HEK293 (cell line): ENCODE results near the gene VEZF1.

ENCODE experiments used
- CTCF ChIP-seq: fragments of 450-650 bp; formaldehyde crosslinking; IDR thresholded peaks from 2 replicates; pipeline ENCODE4 v1.5.1; 2016; ENCODE audit warnings: missing biosample characterization, missing genetic modification characterization
- GFI1B ChIP-seq: fragments of 450-650 bp; formaldehyde crosslinking; IDR thresholded peaks from 2 replicates; pipeline ENCODE4 v1.5.1; 2016; ENCODE audit warnings: missing biosample characterization, missing genetic modification characterization
- HIC1 ChIP-seq: fragments of 450-650 bp; formaldehyde crosslinking; IDR thresholded peaks from 2 replicates; pipeline ENCODE4 v1.5.1; 2016; ENCODE audit warnings: missing biosample characterization, missing genetic modification characterization
- KLF17 ChIP-seq: fragments of 450-650 bp; formaldehyde crosslinking; IDR thresholded peaks from 2 replicates; pipeline ENCODE4 v1.5.1; 2016; ENCODE audit warnings: missing biosample characterization, missing genetic modification characterization
- OSR2 ChIP-seq: fragments of 450-650 bp; formaldehyde crosslinking; IDR thresholded peaks from 2 replicates; pipeline ENCODE4 v1.5.1; 2016; ENCODE audit warnings: missing biosample characterization, missing genetic modification characterization
- PRDM1 ChIP-seq: fragments of 450-650 bp; formaldehyde crosslinking; IDR thresholded peaks from 2 replicates; pipeline ENCODE4; 2016; ENCODE audit warnings: missing biosample characterization, missing genetic modification characterization
- PRDM2 ChIP-seq: fragments of 450-650 bp; formaldehyde crosslinking; IDR thresholded peaks from 2 replicates; pipeline ENCODE4 v1.5.1; 2016; ENCODE audit warnings: missing biosample characterization, missing genetic modification characterization, borderline replicate concordance
- REPIN1 ChIP-seq: fragments of 450-650 bp; formaldehyde crosslinking; IDR thresholded peaks from 2 replicates; pipeline ENCODE4 v1.5.1; 2017; ENCODE audit warnings: missing biosample characterization, missing genetic modification characterization, low read depth
- SCRT2 ChIP-seq: fragments of 450-650 bp; formaldehyde crosslinking; IDR thresholded peaks from 2 replicates; pipeline ENCODE4 v1.5.1; 2016; ENCODE audit warnings: missing biosample characterization, missing genetic modification characterization
- SP7 ChIP-seq: fragments of 450-650 bp; formaldehyde crosslinking; IDR thresholded peaks from 2 replicates; pipeline ENCODE4 v1.5.1; 2016; ENCODE audit warnings: missing biosample characterization, missing genetic modification characterization
- YY2 ChIP-seq: fragments of 450-650 bp; formaldehyde crosslinking; IDR thresholded peaks from 2 replicates; pipeline ENCODE4 v1.5.1; 2016; ENCODE audit warnings: missing biosample characterization, missing genetic modification characterization
- ZBTB10 ChIP-seq: fragments of 450-650 bp; formaldehyde crosslinking; IDR thresholded peaks from 2 replicates; pipeline ENCODE4 v1.5.1; 2016; ENCODE audit warnings: missing biosample characterization, missing genetic modification characterization
- ZBTB20 ChIP-seq: fragments of 450-650 bp; formaldehyde crosslinking; IDR thresholded peaks from 2 replicates; pipeline ENCODE4 v1.5.1; 2016; ENCODE audit warnings: missing biosample characterization, missing genetic modification characterization
- ZNF121 ChIP-seq: fragments of 450-650 bp; formaldehyde crosslinking; IDR thresholded peaks from 2 replicates; pipeline ENCODE4 v1.5.1; 2016; ENCODE audit warnings: missing biosample characterization, missing genetic modification characterization
- ZNF169 ChIP-seq: fragments of 450-650 bp; formaldehyde crosslinking; IDR thresholded peaks from 2 replicates; pipeline ENCODE4 v1.5.1; 2016; ENCODE audit warnings: missing biosample characterization, missing genetic modification characterization
- ZNF223 ChIP-seq: fragments of 450-650 bp; formaldehyde crosslinking; IDR thresholded peaks from 2 replicates; pipeline ENCODE4 v1.5.1; 2016; ENCODE audit warnings: missing biosample characterization, missing genetic modification characterization
- ZNF248 ChIP-seq: fragments of 450-650 bp; formaldehyde crosslinking; IDR thresholded peaks from 2 replicates; pipeline ENCODE4 v1.5.1; 2017; ENCODE audit warnings: missing biosample characterization, missing genetic modification characterization
- ZNF324 ChIP-seq: fragments of 450-650 bp; formaldehyde crosslinking; IDR thresholded peaks from 2 replicates; pipeline ENCODE4 v1.5.1; 2016; ENCODE audit warnings: missing biosample characterization, missing genetic modification characterization
- ZNF350 ChIP-seq: fragments of 450-650 bp; formaldehyde crosslinking; IDR thresholded peaks from 2 replicates; pipeline ENCODE4 v1.5.0; 2017; ENCODE audit warnings: missing biosample characterization, mild to moderate bottlenecking, missing genetic modification characterization
- ZNF404 ChIP-seq: fragments of 450-650 bp; formaldehyde crosslinking; IDR thresholded peaks from 2 replicates; pipeline ENCODE4 v1.5.1; 2017; ENCODE audit warnings: missing biosample characterization, missing genetic modification characterization
- ZNF501 ChIP-seq: fragments of 450-650 bp; formaldehyde crosslinking; IDR thresholded peaks from 2 replicates; pipeline ENCODE4 v1.5.1; 2016; ENCODE audit warnings: missing biosample characterization, missing genetic modification characterization
- ZNF510 ChIP-seq: fragments of 450-650 bp; formaldehyde crosslinking; IDR thresholded peaks from 2 replicates; pipeline ENCODE4 v1.5.1; 2018; ENCODE audit warnings: mild to moderate bottlenecking, missing genetic modification characterization, missing biosample characterization; ENCODE audit not compliant: insufficient replicate concordance
- ZNF629 ChIP-seq: fragments of 450-650 bp; formaldehyde crosslinking; IDR thresholded peaks from 2 replicates; pipeline ENCODE4 v1.5.1; 2017; ENCODE audit warnings: missing biosample characterization, missing genetic modification characterization
- ZNF670 ChIP-seq: fragments of 450-650 bp; formaldehyde crosslinking; IDR thresholded peaks from 2 replicates; pipeline ENCODE4 v1.5.1; 2016; ENCODE audit warnings: missing biosample characterization, missing genetic modification characterization, low read depth
- ZSCAN5A ChIP-seq: fragments of 450-650 bp; formaldehyde crosslinking; IDR thresholded peaks from 2 replicates; pipeline ENCODE4 v1.5.1; 2016; ENCODE audit warnings: missing biosample characterization, missing genetic modification characterization

Gene VEZF1

GRCh38 chr17:57954397-57955182 is 33.5 kb downstream of the VEZF1 start (continued):
- TF ChIP-seq ZBTB10 (tag by site-specific recombination) (peak; percentile 51; the same call in 1 of the 2 replicates), PRDM1 (tag by site-specific recombination) (no peak), GFI1B (no peak), ZNF501 (tag by site-specific recombination) (no peak), ZNF404 (tag by site-specific recombination) (no peak), KLF17 (tag by site-specific recombination) (peak; percentile 94), HIC1 (tag by site-specific recombination) (peak; percentile 82), ZNF670 (tag by site-specific recombination) (no peak), ZBTB20 (tag by site-specific recombination) (peak; percentile 79), OSR2 (peak; percentile 64), ZNF121 (tag by site-specific recombination) (no peak), ZNF629 (tag by site-specific recombination) (peak; percentile 75), SP7 (tag by site-specific recombination) (peak; percentile 85), SCRT2 (tag by site-specific recombination) (no peak), ZNF324 (tag by site-specific recombination) (peak; percentile 26; the same call in 1 of the 2 replicates), YY2 (tag by site-specific recombination) (no peak), ZSCAN5A (tag by site-specific recombination) (no peak), ZNF510 (tag by site-specific recombination) (no peak), PRDM2 (no peak), ZNF223 (tag by site-specific recombination) (no peak), ZNF248 (tag by site-specific recombination) (no peak), ZNF169 (tag by site-specific recombination) (no peak), ZNF350 (tag by site-specific recombination) (no peak), REPIN1 (no peak), CTCF (tag by site-specific recombination) (no peak)
